ENCODE results near the gene BHMT2.

DNA sequence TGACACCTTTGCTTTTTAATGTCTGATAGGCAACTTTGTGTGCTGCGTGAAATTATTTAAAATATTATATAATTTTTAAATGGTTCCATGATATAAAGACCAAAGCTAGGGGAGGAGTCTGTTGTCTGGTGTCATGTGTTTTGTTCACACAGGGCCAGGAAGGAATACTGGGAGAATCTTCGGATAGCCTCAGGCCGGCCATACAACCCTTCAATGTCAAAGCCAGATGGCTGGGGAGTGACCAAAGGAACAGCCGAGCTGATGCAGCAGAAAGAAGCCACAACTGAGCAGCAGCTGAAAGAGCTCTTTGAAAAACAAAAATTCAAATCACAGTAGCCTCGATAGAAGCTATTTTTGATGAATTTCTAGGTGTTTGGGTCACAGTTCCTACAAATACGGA is 61.2 kb downstream of the BHMT2 start:
- TF ChIP-seq POLR2A (IDR thresholded peaks at IDR 0.05) (no peak), CTCF (IDR thresholded peaks at IDR 0.05) (no peak)

Measured in heart left ventricle (tissue), 13 donors.